Measurements from ENCODE around the gene NRCAM. TPM values are rescaled to one million over a fixed set of nuclear protein-coding genes. Genes with fewer than 3 reads are reported as not detected.
"Not testable (repeated sequence)": the region's sequence is repeated elsewhere in the genome, so short reads cannot be mapped to it uniquely, and the experiment has no call there.

Gene NRCAM
- total RNA-seq, 1 donor from 2014 or later, result 0.14 TPM

GRCh38 chr7:108484137-108484536 is 27.9 kb upstream of the NRCAM start:
- no peak for DNase-seq
- Histone ChIP-seq H3K4me3 (no peak overlapping the region), H3K27me3 (ENCODE audit: low read depth) (no peaks in the 10 kb centered on the region), H3K4me1 (peaks cover 3% of the 10 kb centered on the region), H3K36me3 (peaks cover 68% of the 10 kb centered on the region), H3K27ac (replicated peaks) (no peak overlapping the region), H3K9me3 (replicated peaks) (no peaks in the 10 kb centered on the region)
- no peak for TF ChIP-seq CTCF (IDR thresholded peaks at IDR 0.05; ENCODE audit: borderline replicate concordance)
- intact Hi-C loops (cut with micrococcal nuclease), result no loop called here

- Histone ChIP-seq H3K4me3 (no peak overlapping the region), H3K4me1 (no peaks in the 10 kb centered on the region), H3K9me3 (replicated peaks) (no peaks in the 10 kb centered on the region), H3K36me3 (peaks cover 70% of the 10 kb centered on the region), H3K27me3 (ENCODE audit: low read depth) (no peaks in the 10 kb centered on the region), H3K27ac (replicated peaks) (no peak overlapping the region)
- TF ChIP-seq CTCF (IDR thresholded peaks at IDR 0.05; ENCODE audit: borderline replicate concordance), result no peak
- intact Hi-C loops (cut with micrococcal nuclease), result no loop called here
- no peak for DNase-seq
These were observed 24.1 kb upstream of the NRCAM start for GRCh38 chr7:108480311-108480710.

- H3K27ac ChIP-seq (replicated peaks), result no peak overlapping the region
- no peak for TF ChIP-seq CTCF (IDR thresholded peaks at IDR 0.05; ENCODE audit: borderline replicate concordance)
- no peak overlapping the region for H3K4me3 ChIP-seq
- DNase-seq, result no peak
- no peaks in the 10 kb centered on the region for H3K4me1 ChIP-seq
- intact Hi-C loops (cut with micrococcal nuclease), result no loop called here
- H3K27me3 ChIP-seq (ENCODE audit: low read depth), result no peaks in the 10 kb centered on the region
- H3K36me3 ChIP-seq, result peaks cover 70% of the 10 kb centered on the region
- no peaks in the 10 kb centered on the region for H3K9me3 ChIP-seq (replicated peaks)
These were observed 23.5 kb upstream of the NRCAM start for GRCh38 chr7:108479751-108480150.

GRCh38 chr7:108479118-108479517 is 22.9 kb upstream of the NRCAM start:
- Histone ChIP-seq H3K9me3 (replicated peaks) (no peaks in the 10 kb centered on the region), H3K4me3 (no peak overlapping the region), H3K4me1 (no peaks in the 10 kb centered on the region), H3K27me3 (ENCODE audit: low read depth) (no peaks in the 10 kb centered on the region), H3K27ac (replicated peaks) (no peak overlapping the region), H3K36me3 (peaks cover 74% of the 10 kb centered on the region)
- DNase-seq, result no peak
- TF ChIP-seq CTCF (IDR thresholded peaks at IDR 0.05; ENCODE audit: borderline replicate concordance), result no peak
- intact Hi-C loops (cut with micrococcal nuclease), result no loop called here

- intact Hi-C loops (cut with micrococcal nuclease), result no loop called here
- no peaks in the 10 kb centered on the region for H3K9me3 ChIP-seq (replicated peaks)
- no peaks in the 10 kb centered on the region for H3K27me3 ChIP-seq (ENCODE audit: low read depth)
- no peak overlapping the region for H3K4me3 ChIP-seq
- no peak for DNase-seq
- H3K27ac ChIP-seq (replicated peaks), result no peak overlapping the region
- peaks cover 26% of the 10 kb centered on the region for H3K36me3 ChIP-seq
- H3K4me1 ChIP-seq, result no peaks in the 10 kb centered on the region
- no peak for TF ChIP-seq CTCF (IDR thresholded peaks at IDR 0.05; ENCODE audit: borderline replicate concordance)
These were observed 12.0 kb upstream of the NRCAM start for GRCh38 chr7:108468246-108468645.

GRCh38 chr7:108467391-108467790 is 11.2 kb upstream of the NRCAM start:
- no peaks in the 10 kb centered on the region for H3K4me1 ChIP-seq
- intact Hi-C loops (cut with micrococcal nuclease), result no loop called here
- H3K27ac ChIP-seq (replicated peaks), result no peak overlapping the region
- H3K36me3 ChIP-seq, result peaks cover 19% of the 10 kb centered on the region
- no peak overlapping the region for H3K4me3 ChIP-seq
- no peaks in the 10 kb centered on the region for H3K9me3 ChIP-seq (replicated peaks)
- H3K27me3 ChIP-seq (ENCODE audit: low read depth), result no peaks in the 10 kb centered on the region
- no peak for DNase-seq
- TF ChIP-seq CTCF (IDR thresholded peaks at IDR 0.05; ENCODE audit: borderline replicate concordance), result no peak

GRCh38 chr7:108466322-108466721 is 10.1 kb upstream of the NRCAM start:
- H3K27me3 ChIP-seq (ENCODE audit: low read depth); H3K9me3 ChIP-seq (replicated peaks); H3K36me3 ChIP-seq; H3K4me1 ChIP-seq; intact Hi-C loops (cut with micrococcal nuclease); DNase-seq; H3K4me3 ChIP-seq; H3K27ac ChIP-seq (replicated peaks): not testable (repeated sequence)
